ENCODE measurements around the gene OXSM. TPM values are rescaled to one million over a fixed set of nuclear protein-coding genes. Genes with fewer than 3 reads are reported as not detected.
A peak's percentile ranks its signal among the peaks of the same experiment; 100 is the strongest.

OXSM gene
- total and polyA plus RNA-seq, 2 donors (not counting 3 experiments of a cell fraction or from before 2014, with no cell fraction given), result 8.1 to 9.0 TPM

DNA sequence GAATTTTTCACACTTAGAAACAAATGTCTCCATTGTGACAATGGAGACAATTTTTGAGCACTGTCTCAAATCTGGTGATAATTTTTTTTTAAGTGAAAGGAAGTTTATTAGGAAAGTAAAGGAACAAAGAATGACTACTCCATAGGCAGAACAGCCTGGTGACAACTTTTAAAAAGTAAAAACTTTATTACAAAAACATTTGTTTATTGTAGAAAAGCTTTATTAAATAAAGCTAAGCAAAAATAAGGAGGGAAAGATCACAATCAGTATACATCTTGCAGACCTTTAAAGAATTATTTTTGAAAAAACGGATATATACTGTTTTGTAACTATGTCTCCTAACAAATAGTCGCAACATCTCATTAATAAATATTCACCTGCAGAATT lies 688 bp upstream of the OXSM start:
- Histone ChIP-seq H3K27me3 (ENCODE audit: control insufficient read depth in 2 of 2, insufficient read depth in 2 of 2, low read length in 2 of 2) (no peaks in the 10 kb centered on the region), H2AFZ (ENCODE audit: low read depth, low read length) (peak overlapping the region; percentile 60), H3K4me1 (ENCODE audit: control insufficient read depth, extremely low read depth, insufficient read depth, low read length) (peaks cover 9% of the 10 kb centered on the region), H3K79me2 (ENCODE audit: control insufficient read depth, insufficient read depth, low read length) (peaks cover 2% of the 10 kb centered on the region), H3K4me3 (replicated peaks in 1 of 3; ENCODE audit: insufficient read depth in 1 of 3, low read depth in 1 of 3, low read length in 3 of 3) (peak overlapping the region; percentile 42 to 97 (median 74)), H3K9me1 (replicated peaks; ENCODE audit: control insufficient read depth, extremely low read depth, insufficient read depth, low read length) (no peaks in the 10 kb centered on the region), H3K4me2 (ENCODE audit: insufficient read depth, low read length) (peak overlapping the region; percentile 94), H3K9ac (replicated peaks; ENCODE audit: extremely low read depth, insufficient read depth, low read length) (peak overlapping the region; percentile 85), H4K20me1 (replicated peaks; ENCODE audit: control insufficient read depth, extremely low read depth, insufficient read depth, low read length) (no peaks in the 10 kb centered on the region), H3K27ac (ENCODE audit: insufficient read depth, low read depth, low read length) (peak overlapping the region; percentile 69), H3K9me3 (replicated peaks; ENCODE audit: control insufficient read depth, insufficient read depth, low read length) (no peaks in the 10 kb centered on the region), H3K36me3 (ENCODE audit: control insufficient read depth in 2 of 2, extremely low read depth in 1 of 2, insufficient read depth in 2 of 2, low read length in 2 of 2) (no peaks in the 10 kb centered on the region)
- BruUV-seq (replicated peaks), result no TSS peak
- CTCF ChIA-PET, result interaction anchor here (1.1 to 2.7 kb wide), 3 partner anchors 125 to 1746 kb away, joined by 3 to 12 read pairs (median 3); no protein-coding TSS in a partner anchor
- dilution Hi-C loops (cut with MboI; ENCODE audit: extremely low pct_ligation_motif_present, low sequenced_read_pairs) (no loop called here), intact Hi-C loops (cut with micrococcal nuclease) (no loop called here)
- DNase-seq (ENCODE audit: low read depth, low spot score), result no peak
- no peak for FAIRE-seq
- POLR2A ChIA-PET, result no interaction called here
- TF ChIP-seq POLR2A (IDR thresholded peaks at IDR 0.05; ENCODE audit: low read depth, low read length) (no peak), FOS (IDR thresholded peaks at IDR 0.05; ENCODE audit: borderline replicate concordance, insufficient read depth, low read length) (no peak), JUN (IDR thresholded peaks at IDR 0.05; ENCODE audit: borderline replicate concordance, insufficient read depth, insufficient read length, low read depth) (no peak), MYC (IDR thresholded peaks at IDR 0.05; ENCODE audit: low read depth, low read length) (no peak)

DNA sequence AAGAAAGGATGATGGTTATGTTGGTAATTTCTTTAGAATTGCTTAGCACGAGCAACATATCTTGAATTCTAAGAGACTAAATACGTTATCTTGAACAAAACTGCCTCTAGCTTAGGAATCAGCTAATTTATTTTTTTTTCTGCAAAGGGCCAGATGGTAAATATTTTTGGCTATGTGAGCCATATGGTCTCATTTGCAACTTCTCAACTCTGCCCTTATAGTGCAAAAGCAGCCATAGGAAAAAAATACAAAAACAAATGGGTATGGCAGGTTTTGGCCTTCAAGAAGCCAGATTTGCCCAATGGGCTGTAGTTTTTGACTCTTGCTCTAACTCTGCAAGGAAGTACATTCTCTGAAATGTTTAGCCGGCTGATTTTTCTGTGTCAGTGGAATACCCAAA lies 11.9 kb downstream of the OXSM start:
- POLR2A ChIA-PET, result no interaction called here
- CTCF ChIA-PET, result no interaction called here
- H3K4me2 ChIP-seq (ENCODE audit: insufficient read depth, low read length), result no peak overlapping the region
- H3K4me1 ChIP-seq (ENCODE audit: control insufficient read depth, extremely low read depth, insufficient read depth, low read length), result no peaks in the 10 kb centered on the region
- dilution Hi-C loops (cut with MboI; ENCODE audit: extremely low pct_ligation_motif_present, low sequenced_read_pairs) (no loop called here), intact Hi-C loops (cut with micrococcal nuclease) (no loop called here)
- no peak overlapping the region for H3K4me3 ChIP-seq (replicated peaks in 1 of 3; ENCODE audit: insufficient read depth in 1 of 3, low read depth in 1 of 3, low read length in 3 of 3)
- H4K20me1 ChIP-seq (replicated peaks; ENCODE audit: control insufficient read depth, extremely low read depth, insufficient read depth, low read length), result no peaks in the 10 kb centered on the region
- H3K9me1 ChIP-seq (replicated peaks; ENCODE audit: control insufficient read depth, extremely low read depth, insufficient read depth, low read length), result no peaks in the 10 kb centered on the region
- no peaks in the 10 kb centered on the region for H3K79me2 ChIP-seq (ENCODE audit: control insufficient read depth, insufficient read depth, low read length)
- H3K27ac ChIP-seq (ENCODE audit: insufficient read depth, low read depth, low read length), result no peak overlapping the region
- H3K9me3 ChIP-seq (replicated peaks; ENCODE audit: control insufficient read depth, insufficient read depth, low read length), result no peaks in the 10 kb centered on the region
- peaks cover 2 to 3% of the 10 kb centered on the region in 2 experiments for H3K27me3 ChIP-seq (ENCODE audit: control insufficient read depth in 2 of 2, insufficient read depth in 2 of 2, low read length in 2 of 2)
- no TSS peak for BruUV-seq (replicated peaks)
- H3K9ac ChIP-seq (replicated peaks; ENCODE audit: extremely low read depth, insufficient read depth, low read length), result no peak overlapping the region
- TF ChIP-seq GATA2 (IDR thresholded peaks at IDR 0.05; ENCODE audit: insufficient read depth, insufficient read length, low read depth, low read length) (no peak), POLR2A (IDR thresholded peaks at IDR 0.05; ENCODE audit: low read depth, low read length) (no peak), FOS (IDR thresholded peaks at IDR 0.05; ENCODE audit: borderline replicate concordance, insufficient read depth, low read length) (no peak), JUN (IDR thresholded peaks at IDR 0.05; ENCODE audit: borderline replicate concordance, insufficient read depth, insufficient read length, low read depth) (no peak), MYC (IDR thresholded peaks at IDR 0.05; ENCODE audit: low read depth, low read length) (no peak), CTCF (IDR thresholded peaks at IDR 0.05; ENCODE audit: extremely low read depth in 1 of 2, insufficient read depth in 1 of 2, low read depth in 1 of 2, low read length in 2 of 2) (no peak), EZH2 (IDR thresholded peaks at IDR 0.05; ENCODE audit: borderline replicate concordance, low read depth, low read length, severe bottlenecking) (no peak), POLR2AphosphoS5 (IDR thresholded peaks at IDR 0.05; ENCODE audit: insufficient read depth, low read depth, low read length) (no peak)
- TF ChIP-seq, protein P1, sequence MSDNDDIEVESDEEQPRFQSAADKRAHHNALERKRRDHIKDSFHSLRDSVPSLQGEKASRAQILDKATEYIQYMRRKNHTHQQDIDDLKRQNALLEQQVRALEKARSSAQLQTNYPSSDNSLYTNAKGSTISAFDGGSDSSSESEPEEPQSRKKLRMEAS (IDR thresholded peaks at IDR 0.05; ENCODE audit: insufficient read depth, insufficient read length), result no peak
- DNase-seq (ENCODE audit: low read depth, low spot score) (no peak), FAIRE-seq (no peak)
- H2AFZ ChIP-seq (ENCODE audit: low read depth, low read length), result no peak overlapping the region
- no peaks in the 10 kb centered on the region for H3K36me3 ChIP-seq (ENCODE audit: control insufficient read depth in 2 of 2, extremely low read depth in 1 of 2, insufficient read depth in 2 of 2, low read length in 2 of 2)

Data from endothelial cell of umbilical vein (primary cell).